CD14-positive monocyte (primary cell): ENCODE data around the gene COPB1. TPM values are rescaled to one million over a fixed set of nuclear protein-coding genes. Genes with fewer than 3 reads are reported as not detected.

Source experiments
- DNase-seq, 3 donors: peaks; one replicate each; pipeline ENCODE4 v3.0.0-alpha.2; 2011 to 2022
- H2AFZ ChIP-seq: 2 replicates; pipeline ENCODE4 v1.6.0; 2012; ENCODE audit warnings: mild to moderate bottlenecking, low read depth, low read length, inconsistent platforms; ENCODE audit not compliant: insufficient read depth, poor library complexity, severe bottlenecking
- H3K27ac ChIP-seq, 2 donors: 1 replicate in 1 of 2; 2 replicates in 1 of 2; pipeline ENCODE4 v1.5.1; 2012 to 2013; ENCODE audit warnings: low read length in 2 of 2, control low read depth in 1 of 2, inconsistent platforms in 1 of 2, low read depth in 1 of 2, mild to moderate bottlenecking in 1 of 2
- H3K27me3 ChIP-seq, 2 donors: one replicate each; pipeline versions ENCODE4 v1.6.0 to v1.6.1; 2011 to 2013; ENCODE audit warnings: low read length in 2 of 2; ENCODE audit not compliant: control insufficient read depth in 2 of 2, insufficient read depth in 2 of 2
- H3K36me3 ChIP-seq, 2 donors: replicated peaks in 1 of 2; 1 replicate in 1 of 2; 2 replicates in 1 of 2; pipeline versions ENCODE4 v1.5.1 to v1.6.1; 2012 to 2013; ENCODE audit warnings: low read length in 2 of 2, control low read depth in 1 of 2, inconsistent platforms in 1 of 2, mild to moderate bottlenecking in 1 of 2; ENCODE audit not compliant: insufficient read depth in 2 of 2, control insufficient read depth in 1 of 2
- H3K4me1 ChIP-seq, 2 donors: 1 replicate in 1 of 2; 2 replicates in 1 of 2; pipeline versions ENCODE4 v1.5.1 to v1.6.1; 2012 to 2013; ENCODE audit warnings: low read length in 2 of 2, control low read depth in 1 of 2, inconsistent platforms in 1 of 2, mild to moderate bottlenecking in 1 of 2, moderate library complexity in 1 of 2; ENCODE audit not compliant: insufficient read depth in 2 of 2, control insufficient read depth in 1 of 2
- H3K4me2 ChIP-seq: replicated peaks from 2 replicates; pipeline ENCODE3; 2012; ENCODE audit warnings: low read length, moderate library complexity, mild to moderate bottlenecking; ENCODE audit not compliant: poor library complexity, severe bottlenecking; ENCODE audit errors: extremely low read depth
- H3K4me3 ChIP-seq, 3 experiments: fragments of 200-600 bp in 1 of 3; sonication (generic) in 1 of 3; replicated peaks in 1 of 3; 1 replicate in 2 of 3; 2 replicates in 1 of 3; pipeline ENCODE4 v1.5.1; 2011 to 2013; ENCODE audit warnings: low read length in 3 of 3, mild to moderate bottlenecking in 3 of 3, control low read depth in 2 of 3, low read depth in 2 of 3, inconsistent platforms in 1 of 3, moderate library complexity in 1 of 3
- H3K79me2 ChIP-seq: 2 replicates; pipeline ENCODE4 v1.6.0; 2012; ENCODE audit warnings: mild to moderate bottlenecking, control low read depth, inconsistent platforms, low read length, moderate library complexity; ENCODE audit not compliant: insufficient read depth
- H3K9ac ChIP-seq: 2 replicates; pipeline ENCODE4 v1.6.0; 2017; ENCODE audit warnings: low read length, mild to moderate bottlenecking; ENCODE audit not compliant: insufficient read depth, poor library complexity, severe bottlenecking
- H3K9me3 ChIP-seq, 2 donors: replicated peaks in 1 of 2; 1 replicate in 1 of 2; 2 replicates in 1 of 2; pipeline versions ENCODE4 v1.5.1 to v1.6.1; 2012 to 2013; ENCODE audit warnings: low read length in 2 of 2, control low read depth in 1 of 2; ENCODE audit not compliant: control insufficient read depth in 1 of 2, insufficient read depth in 1 of 2
- H4K20me1 ChIP-seq: 2 replicates; pipeline ENCODE4 v1.6.0; 2012; ENCODE audit warnings: mild to moderate bottlenecking, low read length, control low read depth, moderate library complexity; ENCODE audit not compliant: insufficient read depth
- H3K27ac Mint-ChIP-seq, 7 donors: one replicate each; pipeline ENCODE4 v1.8.0; 2020; ENCODE audit warnings: mild to moderate bottlenecking in 7 of 7, mixed read lengths in 7 of 7, moderate library complexity in 6 of 7, inconsistent platforms in 2 of 7
- H3K27me3 Mint-ChIP-seq, 3 donors: one replicate each; pipeline ENCODE4 v1.8.0; 2021 to 2022; ENCODE audit warnings: low read depth in 3 of 3, mild to moderate bottlenecking in 3 of 3, mixed read lengths in 3 of 3, moderate library complexity in 3 of 3, inconsistent platforms in 1 of 3
- H3K36me3 Mint-ChIP-seq, 2 donors: one replicate each; pipeline ENCODE4 v1.8.0; 2020; ENCODE audit warnings: mixed read lengths in 2 of 2, inconsistent platforms in 1 of 2, mild to moderate bottlenecking in 1 of 2
- H3K4me1 Mint-ChIP-seq: one replicate; pipeline ENCODE4 v1.8.0; 2020; ENCODE audit warnings: mild to moderate bottlenecking, mixed read lengths
- H3K4me3 Mint-ChIP-seq, 2 donors: one replicate each; pipeline ENCODE4 v1.8.0; 2020; ENCODE audit warnings: mild to moderate bottlenecking in 2 of 2, mixed read lengths in 2 of 2, moderate library complexity in 1 of 2
- H3K9me3 Mint-ChIP-seq, 7 donors: one replicate each; pipeline ENCODE4 v1.8.0; 2020 to 2022; ENCODE audit warnings: mixed read lengths in 7 of 7, mild to moderate bottlenecking in 6 of 7, moderate library complexity in 6 of 7, inconsistent platforms in 2 of 7
- WGBS: methylation state at CpG from one replicate; pipeline ENCODE4 v1.1.5; 2013; ENCODE audit warnings: missing lambda C conversion rate; ENCODE audit not compliant: insufficient coverage; 5-methylcytosine and 5-hydroxymethylcytosine counted together
- intact Hi-C, 2 donors: fragments of 100-400 bp; cut with micrococcal nuclease; formaldehyde crosslinking; loops; one replicate each; pipeline versions ENCODE4 v1.15.0 to v1.15.1; 2023
- polyA plus RNA-seq, 3 donors: library from polyadenylated mRNA; depleted of rRNA in 1 of 3; unstranded in 2 of 3; stranded (reverse) in 1 of 3; fragments of 300-500 nt in 2 of 3; fragments of >200 nt in 1 of 3; fragmentation: Illumina TruSeq in 2 of 3; gene quantifications; 1 replicate in 2 of 3; 2 replicates in 1 of 3; pipeline ENCODE4 v1.2.3, GENCODE V29; 2012 to 2021
- TF ChIP-seq, protein P1 (sequence below): fragments of 200-600 bp; IDR thresholded peaks from one replicate; pipeline ENCODE4 v1.8.0; 2022; ENCODE audit warnings: antibody characterized with exemption, mild to moderate bottlenecking

The COPB1 gene
- polyA plus RNA-seq, 3 donors: 37.8 to 108 (median 87.1) TPM

DNA sequence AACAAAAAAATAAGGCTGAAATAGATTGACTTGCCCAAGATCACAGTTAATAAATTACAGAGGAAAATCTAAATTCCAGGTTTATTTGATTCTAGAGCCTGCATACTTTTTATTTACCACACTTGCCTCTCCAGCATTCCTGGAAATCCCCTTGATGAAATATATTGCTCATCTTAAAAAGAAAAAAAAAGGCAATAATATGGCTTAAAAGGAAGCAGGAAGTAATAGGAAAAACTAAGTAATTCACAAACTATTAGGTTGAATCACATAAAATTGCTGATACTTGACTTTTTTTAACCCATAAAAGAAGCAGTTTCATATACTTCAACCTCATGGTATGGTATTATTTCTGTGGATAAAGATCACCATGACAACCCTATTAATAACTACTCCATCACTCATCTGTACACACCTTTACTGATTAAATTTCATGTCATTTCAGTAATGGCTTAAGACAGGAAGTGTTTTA is 52.9 kb downstream of the COPB1 start:
- H3K9ac ChIP-seq: no peak overlapping the region
- no peak for DNase-seq
- no peak overlapping the region for H3K27ac Mint-ChIP-seq
- H2AFZ ChIP-seq: no peak overlapping the region
- H3K4me1 ChIP-seq: no peaks in the 10 kb centered on the region
- H3K4me3 Mint-ChIP-seq: no peak overlapping the region
- peaks cover 0 to 3% (median 0%) of the 10 kb centered on the region in 7 donors for H3K9me3 Mint-ChIP-seq
- no peak overlapping the region for H3K4me2 ChIP-seq
- no peak overlapping the region for H3K4me3 ChIP-seq
- peaks cover 5 to 10% of the 10 kb centered on the region in 2 donors for H3K36me3 Mint-ChIP-seq
- no peaks in the 10 kb centered on the region for H3K9me3 ChIP-seq
- H4K20me1 ChIP-seq: no peaks in the 10 kb centered on the region
- H3K27me3 Mint-ChIP-seq: no peaks in the 10 kb centered on the region
- no peak overlapping the region for H3K27ac ChIP-seq
- TF ChIP-seq, protein P1, sequence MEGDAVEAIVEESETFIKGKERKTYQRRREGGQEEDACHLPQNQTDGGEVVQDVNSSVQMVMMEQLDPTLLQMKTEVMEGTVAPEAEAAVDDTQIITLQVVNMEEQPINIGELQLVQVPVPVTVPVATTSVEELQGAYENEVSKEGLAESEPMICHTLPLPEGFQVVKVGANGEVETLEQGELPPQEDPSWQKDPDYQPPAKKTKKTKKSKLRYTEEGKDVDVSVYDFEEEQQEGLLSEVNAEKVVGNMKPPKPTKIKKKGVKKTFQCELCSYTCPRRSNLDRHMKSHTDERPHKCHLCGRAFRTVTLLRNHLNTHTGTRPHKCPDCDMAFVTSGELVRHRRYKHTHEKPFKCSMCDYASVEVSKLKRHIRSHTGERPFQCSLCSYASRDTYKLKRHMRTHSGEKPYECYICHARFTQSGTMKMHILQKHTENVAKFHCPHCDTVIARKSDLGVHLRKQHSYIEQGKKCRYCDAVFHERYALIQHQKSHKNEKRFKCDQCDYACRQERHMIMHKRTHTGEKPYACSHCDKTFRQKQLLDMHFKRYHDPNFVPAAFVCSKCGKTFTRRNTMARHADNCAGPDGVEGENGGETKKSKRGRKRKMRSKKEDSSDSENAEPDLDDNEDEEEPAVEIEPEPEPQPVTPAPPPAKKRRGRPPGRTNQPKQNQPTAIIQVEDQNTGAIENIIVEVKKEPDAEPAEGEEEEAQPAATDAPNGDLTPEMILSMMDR: no peak
- H3K36me3 ChIP-seq: no peaks in the 10 kb centered on the region
- intact Hi-C loops: no loop called here
- no peaks in the 10 kb centered on the region for H3K4me1 Mint-ChIP-seq
- H3K79me2 ChIP-seq: no peaks in the 10 kb centered on the region
- no peaks in the 10 kb centered on the region for H3K27me3 ChIP-seq

DNA sequence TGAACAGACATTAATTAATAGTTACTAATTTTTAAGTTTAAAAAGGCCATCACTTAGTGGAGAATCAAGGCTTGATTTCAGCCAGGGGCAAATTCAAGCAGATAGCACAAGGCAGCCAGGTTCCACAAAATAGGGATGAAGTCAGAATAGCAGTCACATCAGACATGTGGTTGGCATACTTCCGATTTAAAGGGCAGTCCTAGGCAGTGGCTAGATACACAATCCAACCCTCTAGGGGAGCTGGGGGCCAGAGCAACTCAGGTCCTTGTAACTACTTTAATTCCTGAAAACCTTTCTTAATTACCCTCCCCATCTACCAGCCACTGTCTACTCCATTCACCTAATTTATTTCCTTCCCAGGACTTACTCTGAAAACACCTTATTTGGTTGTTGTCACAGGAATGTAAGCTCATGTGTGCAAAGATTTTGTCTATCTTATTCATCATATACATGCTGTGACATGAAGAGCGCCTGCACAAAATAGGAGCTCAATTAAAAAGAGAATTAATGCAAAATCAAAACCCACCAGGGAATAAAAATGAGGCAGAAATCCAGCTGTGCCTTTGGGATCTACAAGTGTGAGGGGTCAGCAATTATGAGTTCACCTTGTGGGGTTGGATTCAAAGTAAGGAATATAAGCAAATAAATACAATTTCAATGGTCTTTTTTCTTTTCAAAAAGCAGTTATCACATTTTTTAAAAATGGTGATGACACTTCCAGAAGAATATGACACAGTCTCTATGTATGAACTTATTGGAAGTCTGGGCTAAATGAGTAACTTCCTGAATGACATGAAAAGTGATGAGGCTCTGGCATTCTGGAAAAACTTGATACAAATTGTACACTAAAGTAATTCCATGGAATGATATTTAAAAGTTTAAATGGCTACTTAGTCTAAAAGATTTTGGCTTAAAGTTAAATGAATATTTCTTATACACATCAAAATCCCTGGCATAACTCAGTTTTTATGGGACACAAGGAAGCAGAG is 53.8 kb downstream of the COPB1 start:
- H3K27me3 Mint-ChIP-seq: no peaks in the 10 kb centered on the region
- Histone ChIP-seq H3K36me3 (no peaks in the 10 kb centered on the region), H3K9ac (no peak overlapping the region), H3K27ac (no peak overlapping the region), H3K4me3 (no peak overlapping the region), H2AFZ (no peak overlapping the region), H3K79me2 (no peaks in the 10 kb centered on the region), H3K4me1 (no peaks in the 10 kb centered on the region), H3K27me3 (no peaks in the 10 kb centered on the region), H3K9me3 (no peaks in the 10 kb centered on the region), H3K4me2 (no peak overlapping the region), H4K20me1 (no peaks in the 10 kb centered on the region)
- DNase-seq: no peak
- no peak overlapping the region for H3K4me3 Mint-ChIP-seq
- TF ChIP-seq, protein P1: no peak
- H3K9me3 Mint-ChIP-seq: peaks cover 0 to 3% (median 0%) of the 10 kb centered on the region in 7 donors
- intact Hi-C loops: no loop called here
- H3K27ac Mint-ChIP-seq: no peak overlapping the region
- no peaks in the 10 kb centered on the region for H3K4me1 Mint-ChIP-seq
- 83% methylated on average over 1 of the region's 2 CpGs for WGBS
- peaks cover 0 to 4% of the 10 kb centered on the region in 2 donors for H3K36me3 Mint-ChIP-seq
